B cell (primary cell): Measurements from ENCODE around the gene ADGRD2. TPM values are rescaled to one million over a fixed set of nuclear protein-coding genes. Genes with fewer than 3 reads are reported as not detected.

ENCODE experiments used
- ATAC-seq: fragments of 200-7000 bp; cut with Tn5 transposase; one replicate; pipeline ENCODE4 v1.10.0; 2021; ENCODE audit warnings: low read depth, mild to moderate bottlenecking, moderate number of reproducible peaks, moderate library complexity
- CTCF ChIA-PET: fragments of 350-600 bp; sonication (Branson Sonifier 250); formaldehyde crosslinking; loops from one replicate; lab custom pipeline; 2021; ENCODE audit warnings: antibody characterized with exemption, inconsistent platforms; lab: Charles Lee
- POLR2A ChIA-PET: fragments of 350-600 bp; sonication (Branson Sonifier 250); formaldehyde crosslinking; loops from one replicate; lab custom pipeline; 2021; ENCODE audit warnings: antibody characterized with exemption; lab: Charles Lee
- DNase-seq: peaks from one replicate; pipeline ENCODE4 v3.0.0; 2013
- H2AFZ ChIP-seq: 2 replicates; pipeline ENCODE4 v1.6.1; 2012; ENCODE audit warnings: mild to moderate bottlenecking, low read depth, low read length; ENCODE audit not compliant: insufficient read depth, poor library complexity, severe bottlenecking
- H3K27ac ChIP-seq, 2 donors: 1 replicate in 1 of 2; 2 replicates in 1 of 2; pipeline ENCODE4 v1.5.1; 2012 to 2013; ENCODE audit warnings: low read length in 2 of 2, mild to moderate bottlenecking in 2 of 2, moderate library complexity in 1 of 2
- H3K27me3 ChIP-seq, 4 experiments: fragments of 200-600 bp in 1 of 4; sonication (generic) in 1 of 4; replicated peaks in 1 of 4; 1 replicate in 2 of 4; 2 replicates in 2 of 4; pipeline versions ENCODE4 v1.6.1 to v1.7.0; 2013 to 2016; ENCODE audit warnings: low read length in 3 of 4, mild to moderate bottlenecking in 2 of 4, mixed read lengths in 1 of 4, moderate library complexity in 1 of 4; ENCODE audit not compliant: insufficient read depth in 4 of 4, control insufficient read depth in 3 of 4; ENCODE audit errors: control extremely low read depth in 1 of 4
- H3K36me3 ChIP-seq, 2 experiments: replicated peaks in 1 of 2; 1 replicate in 1 of 2; 2 replicates in 1 of 2; pipeline versions ENCODE4 v1.6.1 to v1.7.1; 2013; ENCODE audit warnings: low read length in 1 of 2; ENCODE audit not compliant: insufficient read depth in 2 of 2, control insufficient read depth in 1 of 2; ENCODE audit errors: control extremely low read depth in 1 of 2, extremely low read depth in 1 of 2
- H3K4me1 ChIP-seq, 2 donors: fragments of 200-600 bp in 1 of 2; sonication (generic) in 1 of 2; 1 replicate in 1 of 2; 2 replicates in 1 of 2; pipeline versions ENCODE4 v1.5.1 to v1.6.1; 2013 to 2017; ENCODE audit warnings: low read length in 2 of 2; ENCODE audit not compliant: control insufficient read depth in 2 of 2, insufficient read depth in 2 of 2
- H3K4me2 ChIP-seq: replicated peaks from 2 replicates; pipeline ENCODE3; 2012; ENCODE audit warnings: mild to moderate bottlenecking, low read depth, low read length; ENCODE audit not compliant: poor library complexity, severe bottlenecking
- H3K4me3 ChIP-seq, 5 experiments: fragments of 200-600 bp in 1 of 5; sonication (generic) in 1 of 5; 1 replicate in 3 of 5; 2 replicates in 2 of 5; pipeline versions ENCODE4 v1.5.1 to v1.7.0; 2011 to 2016; ENCODE audit warnings: low read length in 4 of 5, mild to moderate bottlenecking in 4 of 5, low read depth in 2 of 5, control low read depth in 1 of 5, moderate library complexity in 1 of 5; ENCODE audit not compliant: insufficient read depth in 1 of 5; ENCODE audit errors: control extremely low read depth in 1 of 5, extremely low read depth in 1 of 5
- H3K79me2 ChIP-seq: fragments of 200-600 bp; sonication (generic); one replicate; pipeline ENCODE4 v1.6.0; 2016; ENCODE audit warnings: low read length; ENCODE audit not compliant: control insufficient read depth, insufficient read depth
- H3K9ac ChIP-seq: fragments of 200-600 bp; sonication (generic); 2 replicates; pipeline ENCODE4 v1.6.1; 2017; ENCODE audit warnings: mild to moderate bottlenecking, low read length, moderate library complexity
- H3K9me3 ChIP-seq, 3 donors: one replicate each; pipeline versions ENCODE4 v1.6.1 to v1.7.1; 2013; ENCODE audit warnings: low read length in 2 of 3; ENCODE audit not compliant: control insufficient read depth in 2 of 3, insufficient read depth in 1 of 3; ENCODE audit errors: control extremely low read depth in 1 of 3
- H4K20me1 ChIP-seq: 2 replicates; pipeline ENCODE4 v1.6.0; 2012; ENCODE audit warnings: mild to moderate bottlenecking, low read length; ENCODE audit not compliant: insufficient read depth, control insufficient read depth, poor library complexity, severe bottlenecking
- H3K27ac Mint-ChIP-seq: one replicate; pipeline ENCODE4 v1.8.0; 2021; ENCODE audit warnings: mixed read lengths
- H3K27me3 Mint-ChIP-seq: one replicate; pipeline ENCODE4 v1.8.0; 2021; ENCODE audit warnings: mixed read lengths
- H3K4me1 Mint-ChIP-seq: one replicate; pipeline ENCODE4 v1.8.0; 2021; ENCODE audit warnings: mixed read lengths
- H3K4me3 Mint-ChIP-seq: one replicate; pipeline ENCODE4 v1.8.0; 2021; ENCODE audit warnings: mixed read lengths
- H3K9me3 Mint-ChIP-seq: one replicate; pipeline ENCODE4 v1.8.0; 2022; ENCODE audit warnings: mixed read lengths; ENCODE audit not compliant: insufficient read depth
- CTCF ChIP-seq: fragments of 200-600 bp; IDR thresholded peaks from one replicate; pipeline ENCODE4 v1.8.0; 2022; ENCODE audit warnings: antibody characterized with exemption, mild to moderate bottlenecking
- EZH2 ChIP-seq: IDR thresholded peaks from 2 replicates; pipeline ENCODE4 v1.6.1; 2012; ENCODE audit warnings: borderline replicate concordance, low read depth, mild to moderate bottlenecking, moderate library complexity, low read length; ENCODE audit not compliant: insufficient read depth, poor library complexity, severe bottlenecking
- WGBS: methylation state at CpG from one replicate; pipeline ENCODE4 v1.1.5; 2013; ENCODE audit warnings: missing lambda C conversion rate; ENCODE audit not compliant: insufficient coverage; 5-methylcytosine and 5-hydroxymethylcytosine counted together
- intact Hi-C: fragments of 100-400 bp; cut with micrococcal nuclease; formaldehyde crosslinking; loops from one replicate; pipeline ENCODE4 v1.10.0; 2022
- polyA plus RNA-seq: library from polyadenylated mRNA; depleted of rRNA; stranded (reverse); fragments of >200 nt; gene quantifications from 2 replicates; pipeline ENCODE4 v1.2.3, GENCODE V29; 2012
- total RNA-seq, 2 donors: library from RNA; stranded (reverse); fragments of 120-200 nt in 1 of 2; gene quantifications; 1 replicate in 1 of 2; 2 replicates in 1 of 2; pipeline versions ENCODE4 v1.2.3 to v1.2.4, GENCODE V29; 2013 to 2022

ADGRD2 gene
- total and polyA plus RNA-seq, 2 donors (not counting 1 experiment from before 2014, with no cell fraction given): not detected

- Histone ChIP-seq H3K27ac (no peak overlapping the region), H3K4me3 (no peak overlapping the region), H4K20me1 (no peaks in the 10 kb centered on the region), H3K4me2 (peak overlapping the region; percentile 19), H3K27me3 (peaks cover 0 to 47% (median 6%) of the 10 kb centered on the region in 4 experiments), H3K79me2 (no peaks in the 10 kb centered on the region), H3K9ac (no peak overlapping the region), H3K36me3 (no peaks in the 10 kb centered on the region), H3K9me3 (peaks cover 0 to 7% (median 0%) of the 10 kb centered on the region in 3 donors), H2AFZ (no peak overlapping the region), H3K4me1 (peaks cover 7 to 9% of the 10 kb centered on the region in 2 donors)
- Mint-ChIP-seq H3K4me1 (peaks cover 10% of the 10 kb centered on the region), H3K9me3 (no peaks in the 10 kb centered on the region), H3K27ac (no peak overlapping the region), H3K27me3 (peaks cover 27% of the 10 kb centered on the region), H3K4me3 (peak overlapping the region; percentile 70)
- no peak for DNase-seq
- WGBS: 57% methylated on average over 59 of the region's 69 CpGs
- no peak for ATAC-seq
- ChIA-PET POLR2A (interaction anchor here (0.5 kb wide), 1 partner anchor 94 kb away, joined by 5 read pairs; no protein-coding TSS in a partner anchor), CTCF (no interaction called here)
- intact Hi-C loops: no loop called here
- TF ChIP-seq CTCF (no peak), EZH2 (no peak)
Observed at GRCh38 chr9:124505006-124505900, 55.0 kb downstream of the ADGRD2 start.

- Mint-ChIP-seq H3K9me3 (no peaks in the 10 kb centered on the region), H3K4me1 (peaks cover 10% of the 10 kb centered on the region), H3K27ac (no peak overlapping the region), H3K4me3 (no peak overlapping the region), H3K27me3 (peaks cover 25% of the 10 kb centered on the region)
- CTCF ChIA-PET: no interaction called here
- H4K20me1 ChIP-seq: no peaks in the 10 kb centered on the region
- ATAC-seq (no peak), DNase-seq (no peak)
- POLR2A ChIA-PET: interaction anchor here (0.5 kb wide), 1 partner anchor 93 kb away, joined by 5 read pairs; no protein-coding TSS in a partner anchor
- H3K9me3 ChIP-seq: peaks cover 0 to 7% (median 0%) of the 10 kb centered on the region in 3 donors
- peaks cover 7 to 9% of the 10 kb centered on the region in 2 donors for H3K4me1 ChIP-seq
- intact Hi-C loops: no loop called here
- 94% methylated on average over 17 of the region's 19 CpGs for WGBS
- TF ChIP-seq EZH2 (no peak), CTCF (no peak)
- no peak overlapping the region for H3K27ac ChIP-seq
- H3K36me3 ChIP-seq: no peaks in the 10 kb centered on the region
- H2AFZ ChIP-seq: no peak overlapping the region
- H3K4me3 ChIP-seq: no peak overlapping the region
- H3K4me2 ChIP-seq: no peak overlapping the region
- no peaks in the 10 kb centered on the region for H3K79me2 ChIP-seq
- H3K9ac ChIP-seq: no peak overlapping the region
- peaks cover 0 to 46% (median 6%) of the 10 kb centered on the region in 4 experiments for H3K27me3 ChIP-seq
Observed at GRCh38 chr9:124505901-124506346, 55.7 kb downstream of the ADGRD2 start.
